ENCODE data around the gene FRRS1.
A peak's percentile ranks its signal among the peaks of the same experiment; 100 is the strongest.

The FRRS1 gene

DNA sequence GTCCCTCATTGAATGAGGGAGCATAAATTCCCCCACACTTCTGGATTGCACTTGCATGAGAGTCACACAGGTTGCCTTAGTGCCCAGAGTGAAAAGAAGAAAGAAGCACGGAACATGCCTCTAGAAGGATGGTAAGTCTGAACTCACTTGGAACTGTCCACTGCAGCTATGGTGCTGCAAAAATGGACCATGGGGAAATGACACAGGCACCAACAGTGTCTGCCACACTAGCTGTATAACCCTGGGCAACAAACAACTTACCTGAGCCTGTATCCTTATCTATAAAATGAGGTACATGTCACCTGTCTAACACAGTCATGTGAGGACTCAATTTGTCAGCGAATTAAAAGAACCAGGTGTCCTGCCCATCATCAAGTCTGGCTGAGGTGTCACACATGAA, 69.8 kb downstream of the FRRS1 start:
- DNase-seq = no peak
- intact Hi-C loops (cut with DNase I) = no loop called here

- intact Hi-C loops (cut with DNase I) = no loop called here
- no peak for DNase-seq
These were observed 75.3 kb downstream of the FRRS1 start for GRCh38 chr1:99691175-99691574.

DNA sequence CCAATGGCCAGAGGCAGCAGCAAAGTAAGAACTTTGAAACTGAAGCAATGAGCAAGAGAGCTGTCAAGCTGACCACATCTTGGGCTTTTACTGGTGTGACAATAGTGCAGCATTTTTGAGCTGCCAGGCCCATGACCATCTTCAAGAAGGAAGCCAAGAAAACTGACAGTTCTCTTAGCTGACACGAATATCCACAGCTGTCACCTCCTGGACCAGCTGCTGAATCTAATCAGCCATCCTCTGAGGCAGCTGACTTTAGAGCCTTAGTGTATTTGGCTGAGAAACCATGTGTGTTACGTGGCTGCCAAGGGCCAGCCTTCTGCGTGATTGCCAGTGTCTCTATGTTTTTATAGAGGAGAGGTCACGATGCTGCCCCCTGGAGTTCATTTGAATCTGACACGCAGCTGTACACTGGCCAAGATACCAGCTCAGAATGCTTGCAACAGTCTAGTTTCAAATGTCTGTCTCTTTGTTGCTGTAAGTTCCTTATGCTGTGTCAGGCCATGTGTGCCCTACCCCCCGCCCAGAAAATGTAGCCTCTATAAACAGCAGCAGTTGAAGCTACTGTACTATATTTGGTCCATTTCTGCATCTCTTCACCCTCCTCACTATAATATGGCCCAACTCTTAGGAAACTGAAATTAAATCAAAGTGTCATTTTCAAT, 80.8 kb downstream of the FRRS1 start:
- DNase-seq = peak in 41 of 42 donors; percentile 16 to 84 (median 57)
- intact Hi-C loops (cut with DNase I) = no loop called here

GRCh38 chr1:99682291-99682751, 84.1 kb downstream of the FRRS1 start:
- no peak for DNase-seq
- intact Hi-C loops (cut with DNase I) = no loop called here

DNA sequence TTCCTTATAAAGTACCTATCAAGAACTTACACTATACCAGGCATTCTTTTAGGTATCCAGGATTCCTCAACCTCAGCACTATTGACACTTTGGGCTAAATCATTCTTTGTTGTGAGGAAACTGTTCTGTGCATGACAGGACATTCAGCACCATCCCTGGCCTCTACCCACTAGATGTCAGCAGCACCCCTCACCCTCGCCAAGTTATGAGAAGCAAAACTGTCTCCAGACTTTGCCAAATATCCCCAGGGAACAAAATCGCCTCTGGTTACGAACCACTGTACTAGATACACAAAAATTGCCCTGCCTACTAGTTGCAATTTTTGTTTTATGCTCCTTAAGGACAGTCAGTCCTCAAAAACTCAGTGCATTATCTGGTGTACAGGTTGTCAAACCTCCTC, 84.9 kb downstream of the FRRS1 start:
- no peak for DNase-seq
- intact Hi-C loops (cut with DNase I) = no loop called here

DNA sequence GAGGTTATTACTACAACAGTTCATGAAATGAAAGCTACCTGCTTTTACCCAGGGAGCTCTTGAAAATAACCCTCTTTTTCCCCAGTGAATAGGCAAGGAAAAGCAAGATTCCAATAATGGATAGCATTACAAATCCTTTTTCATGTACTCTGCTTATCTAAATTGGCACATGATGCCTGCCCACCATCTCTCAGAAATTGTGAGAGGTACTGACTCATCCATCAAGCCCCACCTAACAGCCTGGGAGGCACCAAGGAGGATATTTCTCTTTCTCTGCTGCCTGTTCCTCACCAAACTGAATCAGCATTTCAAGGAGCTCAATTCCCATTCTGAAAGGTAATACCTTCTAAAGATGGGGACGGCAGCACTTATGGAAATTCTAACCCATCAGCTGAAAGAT, 86.2 kb downstream of the FRRS1 start:
- peak in 35 of 42 donors; percentile 11 to 90 (median 55) for DNase-seq
- intact Hi-C loops (cut with DNase I) = no loop called here

DNA sequence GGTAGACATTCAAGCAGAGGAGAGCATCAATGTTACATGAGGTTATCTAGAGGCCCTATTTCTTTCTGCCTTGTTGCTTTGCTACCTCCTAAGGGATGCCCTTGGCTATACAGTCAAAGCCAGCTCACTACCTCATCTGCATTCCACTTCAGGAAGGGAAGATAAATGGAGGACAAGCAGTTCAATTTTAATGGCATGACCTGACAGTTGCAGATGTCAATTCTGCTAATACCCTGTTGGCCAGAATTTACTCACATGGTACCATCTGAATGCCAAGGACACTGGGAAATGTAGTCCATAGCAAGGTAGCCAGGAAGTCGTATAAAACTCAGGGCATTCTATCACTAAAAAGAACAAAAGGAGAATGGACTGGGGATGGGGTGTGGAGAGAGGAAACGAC, 89.0 kb downstream of the FRRS1 start:
- no peak for DNase-seq
- intact Hi-C loops (cut with DNase I) = no loop called here

DNA sequence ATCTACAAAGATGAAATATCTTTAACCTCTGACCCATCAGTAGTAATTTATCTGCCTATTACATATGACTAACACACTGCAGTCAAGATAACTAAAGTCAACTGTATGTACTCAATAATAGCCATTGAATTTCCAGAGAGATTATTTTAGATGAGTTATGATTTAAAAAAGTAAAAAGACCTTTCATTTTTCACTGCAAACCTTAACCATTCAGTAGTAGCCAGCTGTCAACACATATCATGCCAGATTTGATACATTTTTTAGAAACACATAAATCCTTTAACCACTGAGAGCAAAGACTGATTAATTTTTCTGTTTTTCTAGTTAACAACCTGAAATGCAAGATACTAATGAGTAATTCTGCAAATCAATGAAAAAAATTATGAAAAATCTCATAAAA, 89.6 kb downstream of the FRRS1 start:
- no peak for DNase-seq
- intact Hi-C loops (cut with DNase I) = no loop called here

DNA sequence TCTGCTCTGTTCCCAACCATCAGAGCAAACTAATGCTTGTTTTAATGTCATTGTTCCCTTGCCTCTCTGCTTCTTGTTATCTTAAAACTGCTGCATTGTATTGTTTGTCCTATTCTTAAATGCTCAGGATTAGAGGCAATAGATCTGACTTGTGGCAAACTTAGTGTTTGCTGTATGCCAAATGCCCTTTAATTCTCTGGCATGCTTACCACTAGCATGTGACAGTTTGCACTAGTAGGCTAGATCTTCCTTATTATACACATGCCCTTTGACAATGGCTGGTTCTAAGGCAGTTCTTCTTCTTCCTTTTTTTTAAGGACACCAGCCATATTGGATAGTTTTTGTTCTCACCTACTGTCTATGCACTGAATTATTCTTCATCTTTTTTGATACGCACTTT, 90.4 kb downstream of the FRRS1 start:
- no peak for DNase-seq
- intact Hi-C loops (cut with DNase I) = no loop called here

GRCh38 chr1:99675292-99675691, 91.1 kb downstream of the FRRS1 start:
- DNase-seq = no peak
- intact Hi-C loops (cut with DNase I) = no loop called here

GRCh38 chr1:99674115-99675064, 92.0 kb downstream of the FRRS1 start:
- intact Hi-C loops (cut with DNase I) = no loop called here

GRCh38 chr1:99673315-99673714, 93.1 kb downstream of the FRRS1 start:
- intact Hi-C loops (cut with DNase I) = no loop called here
- no peak for DNase-seq

More at GRCh38 chr1:99674115-99675064, 92.0 kb downstream of the FRRS1 start:
- DNase-seq = no peak

DNA sequence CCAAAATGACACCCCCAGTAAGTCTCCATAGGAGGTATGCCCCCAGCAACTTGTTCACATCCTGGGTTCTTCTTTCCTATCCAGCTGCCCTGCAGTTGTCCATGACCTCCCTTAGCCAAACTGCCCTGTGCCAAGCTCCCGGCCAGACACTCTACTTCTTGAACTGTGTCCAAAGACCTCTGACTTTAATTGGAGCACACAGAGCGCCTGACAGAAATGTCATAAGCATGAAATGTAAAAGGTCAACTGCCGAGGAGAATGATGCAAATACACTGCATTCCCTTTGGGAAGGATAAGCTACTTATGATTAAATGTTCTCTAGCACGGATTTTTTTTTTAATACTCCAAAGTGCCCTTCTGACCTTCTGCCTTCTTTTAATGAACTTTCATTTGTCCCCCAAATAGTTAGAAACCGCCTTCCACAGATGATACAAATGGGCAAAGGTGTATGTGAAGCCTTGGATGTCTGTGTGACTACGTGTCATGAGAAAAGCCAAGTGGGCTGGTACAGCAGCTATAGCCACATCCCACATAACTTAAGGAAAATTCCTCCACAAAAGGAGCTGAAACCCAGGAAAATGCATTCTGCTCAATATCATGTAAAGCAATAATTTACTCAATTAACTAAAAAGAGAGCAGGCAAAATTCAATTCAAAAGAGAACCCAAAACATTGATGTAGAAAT, 93.8 kb downstream of the FRRS1 start:
- no peak for DNase-seq
- intact Hi-C loops (cut with DNase I) = no loop called here

- no peak for DNase-seq
- intact Hi-C loops (cut with DNase I) = no loop called here
These were observed 94.4 kb downstream of the FRRS1 start for GRCh38 chr1:99672038-99672437.

- DNase-seq = no peak
- intact Hi-C loops (cut with DNase I) = no loop called here
These were observed 95.9 kb downstream of the FRRS1 start for GRCh38 chr1:99670583-99670982.

- peak in 10 of 42 donors; percentile 11 to 62 (median 32) for DNase-seq
- intact Hi-C loops (cut with DNase I) = no loop called here
These were observed 96.6 kb downstream of the FRRS1 start for GRCh38 chr1:99669821-99670220.

GRCh38 chr1:99669376-99669775, 97.1 kb downstream of the FRRS1 start:
- no peak for DNase-seq
- intact Hi-C loops (cut with DNase I) = no loop called here

- intact Hi-C loops (cut with DNase I) = no loop called here
These were observed 101.2 kb downstream of the FRRS1 start for GRCh38 chr1:99665212-99665611.

DNA sequence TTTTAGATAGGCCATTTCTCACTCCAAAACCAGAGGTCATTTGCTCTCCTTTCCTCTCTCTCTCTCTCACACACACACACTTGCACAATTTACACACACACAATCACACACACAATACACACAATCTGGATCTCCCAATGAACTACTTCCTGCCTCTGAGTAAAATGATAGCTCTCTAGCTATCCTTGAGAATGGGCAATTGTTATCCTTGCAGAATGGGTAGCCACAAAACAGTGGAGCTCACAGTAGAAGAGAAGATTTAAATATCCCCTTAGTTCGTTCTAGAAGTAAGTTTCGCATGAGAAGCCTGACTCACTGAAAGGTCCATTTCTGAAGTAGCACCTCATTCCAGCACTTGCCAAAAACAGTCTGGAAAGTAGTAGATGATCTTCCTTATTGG, 102.9 kb downstream of the FRRS1 start:
- DNase-seq = no peak

More at GRCh38 chr1:99665212-99665611, 101.2 kb downstream of the FRRS1 start:
- no peak for DNase-seq

More for the DNA sequence above, 102.9 kb downstream of the FRRS1 start:
- intact Hi-C loops (cut with DNase I) = no loop called here

Measured in head of caudate nucleus (tissue), 42 donors.